ENCODE results near the gene KDM2B. TPM values are rescaled to one million over a fixed set of nuclear protein-coding genes. Genes with fewer than 3 reads are reported as not detected.

Gene KDM2B
- total RNA-seq, 1 donor from 2014 or later = 61.1 TPM

DNA sequence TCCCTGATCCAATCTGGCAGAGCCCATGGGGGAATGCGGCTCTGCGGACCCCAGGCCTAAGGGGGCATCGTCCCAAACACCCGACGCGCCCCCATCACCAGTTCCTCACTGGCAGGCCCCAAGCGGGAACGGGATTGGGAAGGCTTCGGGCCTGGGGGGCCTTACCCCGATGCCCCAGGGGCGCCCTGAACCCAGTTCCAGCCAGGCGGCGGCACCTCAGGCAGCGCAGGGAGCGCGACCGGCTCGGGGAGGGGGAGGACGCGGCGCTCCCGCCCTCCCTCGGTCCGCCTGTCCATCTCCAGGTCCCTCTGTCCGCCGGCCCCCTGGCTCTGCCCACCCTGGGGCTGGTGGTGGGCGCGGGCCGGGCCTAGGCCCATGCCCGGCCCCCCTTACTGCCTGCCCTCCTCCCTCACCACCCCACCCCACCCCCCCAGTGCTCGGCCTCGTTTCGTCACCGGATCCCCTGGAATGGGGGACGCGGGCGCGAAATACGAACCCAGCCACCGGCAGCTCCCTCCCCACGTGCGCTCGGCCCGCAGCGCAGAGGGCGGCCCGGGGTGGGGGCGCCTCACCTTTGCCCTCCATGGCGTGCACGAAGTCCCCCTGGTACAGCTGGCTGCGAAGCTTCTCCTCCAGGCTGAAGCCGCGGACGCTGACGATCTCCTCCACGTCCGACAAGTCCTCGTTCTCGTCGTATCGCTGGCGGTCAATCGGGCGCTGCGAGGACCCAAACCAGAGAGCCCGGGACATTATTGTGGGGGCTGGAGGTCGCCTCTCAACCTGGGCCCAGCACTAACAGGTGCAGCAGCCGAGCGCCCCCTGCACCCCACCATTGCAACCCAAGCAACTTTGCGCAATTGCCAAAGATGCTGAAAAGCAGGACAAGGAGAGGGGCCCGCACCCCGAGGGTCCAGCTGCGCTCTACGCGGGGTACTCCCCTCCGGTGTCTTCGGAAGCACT lies 2.3 kb downstream of the KDM2B start:
- DNase-seq (ENCODE audit: low spot score in 2 of 2, unreplicated experiment in 2 of 2) = peak in 1 of 2 experiments; percentile 53
- TF ChIP-seq, protein P1, sequence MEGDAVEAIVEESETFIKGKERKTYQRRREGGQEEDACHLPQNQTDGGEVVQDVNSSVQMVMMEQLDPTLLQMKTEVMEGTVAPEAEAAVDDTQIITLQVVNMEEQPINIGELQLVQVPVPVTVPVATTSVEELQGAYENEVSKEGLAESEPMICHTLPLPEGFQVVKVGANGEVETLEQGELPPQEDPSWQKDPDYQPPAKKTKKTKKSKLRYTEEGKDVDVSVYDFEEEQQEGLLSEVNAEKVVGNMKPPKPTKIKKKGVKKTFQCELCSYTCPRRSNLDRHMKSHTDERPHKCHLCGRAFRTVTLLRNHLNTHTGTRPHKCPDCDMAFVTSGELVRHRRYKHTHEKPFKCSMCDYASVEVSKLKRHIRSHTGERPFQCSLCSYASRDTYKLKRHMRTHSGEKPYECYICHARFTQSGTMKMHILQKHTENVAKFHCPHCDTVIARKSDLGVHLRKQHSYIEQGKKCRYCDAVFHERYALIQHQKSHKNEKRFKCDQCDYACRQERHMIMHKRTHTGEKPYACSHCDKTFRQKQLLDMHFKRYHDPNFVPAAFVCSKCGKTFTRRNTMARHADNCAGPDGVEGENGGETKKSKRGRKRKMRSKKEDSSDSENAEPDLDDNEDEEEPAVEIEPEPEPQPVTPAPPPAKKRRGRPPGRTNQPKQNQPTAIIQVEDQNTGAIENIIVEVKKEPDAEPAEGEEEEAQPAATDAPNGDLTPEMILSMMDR (IDR thresholded peaks at IDR 0.05; ENCODE audit: unreplicated experiment) = no peak
- peaks cover 7% of the 10 kb centered on the region for H3K36me3 Mint-ChIP-seq
- peaks cover 54% of the 10 kb centered on the region for H3K4me1 Mint-ChIP-seq
- H3K27me3 Mint-ChIP-seq (ENCODE audit: low read depth) = no peaks in the 10 kb centered on the region
- H3K4me3 Mint-ChIP-seq = peak overlapping the region; percentile 78
- H3K9me3 Mint-ChIP-seq = no peaks in the 10 kb centered on the region
- H3K27ac Mint-ChIP-seq = peak overlapping the region; percentile 43

DNA sequence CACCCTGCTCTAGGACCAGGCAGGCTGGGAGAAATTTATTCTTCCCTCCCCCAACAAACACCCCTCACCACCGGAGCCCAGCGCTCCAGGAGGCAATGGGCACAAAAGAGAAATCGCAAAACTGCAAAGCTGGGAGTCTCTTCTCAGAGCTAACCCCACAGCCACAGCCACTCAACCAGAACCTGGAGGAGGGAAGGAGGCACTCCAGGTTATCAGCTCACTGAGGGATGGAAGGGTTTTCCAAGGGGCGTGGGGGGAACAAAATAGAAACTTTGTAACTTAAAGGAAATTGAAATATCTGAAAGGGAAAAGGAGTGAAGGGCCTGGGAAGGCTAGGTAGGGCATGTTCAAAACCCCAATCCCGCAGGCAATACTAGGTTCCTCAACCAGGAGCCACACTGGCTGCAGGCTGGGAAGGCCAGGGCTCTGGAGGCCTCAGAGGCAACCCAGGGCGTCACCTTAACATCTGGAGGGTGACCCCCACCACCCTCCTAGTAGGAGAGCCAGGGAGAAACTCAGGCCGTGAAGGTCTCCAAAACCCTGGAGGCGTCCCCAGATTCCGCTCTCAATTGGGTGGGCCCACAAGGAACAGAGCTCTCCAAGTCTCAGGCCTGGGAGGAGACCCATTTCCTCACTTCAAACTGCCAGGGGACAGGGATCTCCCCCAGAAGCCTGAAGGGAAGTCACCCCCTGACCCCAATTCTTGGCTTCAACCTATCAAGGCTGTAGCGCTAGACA lies 3.2 kb downstream of the KDM2B start:
- peak overlapping the region; percentile 89 for H3K27ac Mint-ChIP-seq
- peaks cover 49% of the 10 kb centered on the region for H3K4me1 Mint-ChIP-seq
- TF ChIP-seq, protein P1 (IDR thresholded peaks at IDR 0.05; ENCODE audit: unreplicated experiment) = no peak
- H3K36me3 Mint-ChIP-seq = peaks cover 7% of the 10 kb centered on the region
- peak overlapping the region; percentile 66 for H3K4me3 Mint-ChIP-seq
- H3K9me3 Mint-ChIP-seq = no peaks in the 10 kb centered on the region
- DNase-seq (ENCODE audit: low spot score in 2 of 2, unreplicated experiment in 2 of 2) = no peak
- H3K27me3 Mint-ChIP-seq (ENCODE audit: low read depth) = no peaks in the 10 kb centered on the region

DNA sequence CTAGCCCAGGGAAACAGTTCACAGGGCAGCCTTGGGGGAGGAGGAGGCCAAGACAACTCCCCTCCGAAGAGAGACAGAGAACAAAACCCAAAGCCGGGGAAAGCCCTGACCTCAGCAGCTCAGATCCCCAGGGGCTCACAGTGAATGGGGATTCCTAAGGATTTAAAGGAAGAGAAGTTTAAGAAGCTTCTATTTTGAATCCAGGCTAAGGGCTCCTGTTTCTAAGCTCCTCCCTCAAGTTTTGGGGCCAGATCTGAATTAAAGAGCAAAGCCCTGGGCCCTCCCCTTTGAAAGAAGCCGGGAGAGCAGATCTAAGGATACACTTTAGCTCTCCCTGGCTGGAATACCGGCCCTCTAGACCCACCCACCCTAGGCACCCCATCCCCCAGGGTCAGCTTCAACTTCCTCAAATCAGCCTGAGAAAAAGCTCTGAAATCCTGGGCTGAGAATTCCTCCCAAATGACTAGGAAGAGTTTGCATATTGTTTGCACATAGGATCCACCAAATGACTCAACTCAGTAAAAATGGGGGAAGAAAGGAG lies 3.9 kb downstream of the KDM2B start:
- no peaks in the 10 kb centered on the region for H3K9me3 Mint-ChIP-seq
- H3K27ac Mint-ChIP-seq = peak overlapping the region; percentile 89
- H3K4me1 Mint-ChIP-seq = peaks cover 44% of the 10 kb centered on the region
- DNase-seq (ENCODE audit: low spot score in 2 of 2, unreplicated experiment in 2 of 2) = no peak
- TF ChIP-seq, protein P1 (IDR thresholded peaks at IDR 0.05; ENCODE audit: unreplicated experiment) = no peak
- H3K27me3 Mint-ChIP-seq (ENCODE audit: low read depth) = no peaks in the 10 kb centered on the region
- peaks cover 12% of the 10 kb centered on the region for H3K36me3 Mint-ChIP-seq
- peak overlapping the region; percentile 66 for H3K4me3 Mint-ChIP-seq

DNA sequence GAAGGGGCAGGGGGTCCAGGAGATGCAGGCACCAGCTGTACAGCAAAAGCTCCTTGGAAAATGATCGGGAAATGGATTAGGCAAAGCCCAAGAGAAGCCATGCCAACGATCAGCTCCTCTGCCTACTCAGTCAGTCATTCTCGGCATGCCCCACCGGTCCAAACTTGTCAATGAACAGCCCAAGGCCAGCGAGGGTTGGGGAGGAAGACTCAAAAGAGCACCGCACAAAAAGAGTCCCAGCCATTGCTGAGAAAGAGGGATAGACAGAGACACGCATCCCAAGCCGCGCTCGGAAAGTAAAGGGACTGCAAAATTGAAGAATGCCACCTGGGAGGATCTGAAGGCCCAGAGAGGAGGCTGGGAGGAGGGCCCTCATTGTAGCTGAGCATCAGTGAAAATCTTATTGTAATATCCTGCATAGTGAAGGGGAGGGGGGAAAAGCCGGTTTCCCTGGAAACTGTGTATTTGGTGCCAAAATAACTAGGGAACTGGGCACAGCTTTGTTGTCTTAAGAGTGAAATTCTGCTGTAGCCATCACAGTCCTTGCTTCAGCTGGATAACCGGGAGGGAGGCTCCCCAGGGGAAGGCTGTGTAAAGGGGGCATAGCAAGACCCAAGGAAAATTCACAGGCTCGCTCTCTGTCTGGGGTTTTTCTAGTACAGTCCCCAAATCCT lies 4.7 kb downstream of the KDM2B start:
- H3K36me3 Mint-ChIP-seq = peaks cover 15% of the 10 kb centered on the region
- TF ChIP-seq, protein P1 (IDR thresholded peaks at IDR 0.05; ENCODE audit: unreplicated experiment) = no peak
- no peak overlapping the region for H3K4me3 Mint-ChIP-seq
- DNase-seq (ENCODE audit: low spot score in 2 of 2, unreplicated experiment in 2 of 2) = no peak
- H3K27ac Mint-ChIP-seq = peak overlapping the region; percentile 89
- H3K27me3 Mint-ChIP-seq (ENCODE audit: low read depth) = no peaks in the 10 kb centered on the region
- peaks cover 36% of the 10 kb centered on the region for H3K4me1 Mint-ChIP-seq
- H3K9me3 Mint-ChIP-seq = peaks cover under 1% of the 10 kb centered on the region

DNA sequence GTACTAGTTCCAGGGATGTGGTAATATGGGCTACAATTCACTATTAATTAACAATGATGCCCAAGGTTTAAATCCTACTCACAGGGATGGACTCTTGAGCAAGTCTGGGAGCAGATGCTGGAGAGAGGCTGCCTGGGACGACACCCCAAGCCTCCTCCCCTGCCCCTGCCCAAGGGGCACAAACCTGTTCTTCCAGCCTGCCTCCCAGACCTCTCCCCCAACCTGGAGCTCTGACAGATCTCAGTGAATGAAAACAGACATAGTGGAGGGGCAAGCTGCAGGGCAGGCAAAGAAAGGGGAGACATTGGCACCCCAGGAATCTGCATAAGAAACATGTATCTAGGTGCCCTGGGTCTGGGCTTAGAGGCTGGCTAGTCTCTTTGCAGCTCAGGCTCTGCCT lies 5.8 kb downstream of the KDM2B start:
- peaks cover 31% of the 10 kb centered on the region for H3K4me1 Mint-ChIP-seq
- peaks cover 6% of the 10 kb centered on the region for H3K9me3 Mint-ChIP-seq
- H3K27me3 Mint-ChIP-seq (ENCODE audit: low read depth) = no peaks in the 10 kb centered on the region
- no peak overlapping the region for H3K4me3 Mint-ChIP-seq
- TF ChIP-seq, protein P1 (IDR thresholded peaks at IDR 0.05; ENCODE audit: unreplicated experiment) = no peak
- no peak overlapping the region for H3K27ac Mint-ChIP-seq
- H3K36me3 Mint-ChIP-seq = peaks cover 24% of the 10 kb centered on the region
- no peak for DNase-seq (ENCODE audit: low spot score in 2 of 2, unreplicated experiment in 2 of 2)
